ENCODE measurements around the gene LRRC4C. TPM values are rescaled to one million over a fixed set of nuclear protein-coding genes. Genes with fewer than 3 reads are reported as not detected.

The LRRC4C gene
- total RNA-seq, 6 experiments from 2014 or later = not detected

- H3K36me3 Mint-ChIP-seq (ENCODE audit: low read depth) = 0 out of 2 replicates have a peak, but pooled peaks cover 5% of the 10 kb centered on the region
- H3K27me3 Mint-ChIP-seq (ENCODE audit: insufficient read depth) = no peaks in the 10 kb centered on the region
- TF ChIP-seq CTCF (IDR thresholded peaks at IDR 0.05) = no peak
- no peak overlapping the region for H3K27ac Mint-ChIP-seq
- no peak overlapping the region for H3K4me3 Mint-ChIP-seq
- H3K4me1 Mint-ChIP-seq (ENCODE audit: low read depth) = no peaks in the 10 kb centered on the region
- H3K9me3 Mint-ChIP-seq = peaks cover 45% of the 10 kb centered on the region
- no peak for DNase-seq
Observed at GRCh38 chr11:41398175-41398574, 61.3 kb downstream of the LRRC4C start.

- Mint-ChIP-seq H3K27me3 (ENCODE audit: insufficient read depth) (no peaks in the 10 kb centered on the region), H3K4me3 (no peak overlapping the region), H3K27ac (no peak overlapping the region), H3K36me3 (ENCODE audit: low read depth) (0 out of 2 replicates have a peak, but pooled peaks cover 5% of the 10 kb centered on the region), H3K4me1 (ENCODE audit: low read depth) (no peaks in the 10 kb centered on the region), H3K9me3 (peaks cover 43% of the 10 kb centered on the region)
- DNase-seq = no peak
- no peak for TF ChIP-seq CTCF (IDR thresholded peaks at IDR 0.05)
Observed at GRCh38 chr11:41394521-41395195, 64.8 kb downstream of the LRRC4C start.

GRCh38 chr11:41392596-41392995 is 66.9 kb downstream of the LRRC4C start:
- H3K9me3 Mint-ChIP-seq = peaks cover 39% of the 10 kb centered on the region
- H3K4me3 Mint-ChIP-seq = no peak overlapping the region
- TF ChIP-seq CTCF (IDR thresholded peaks at IDR 0.05) = no peak
- no peak overlapping the region for H3K27ac Mint-ChIP-seq
- H3K36me3 Mint-ChIP-seq (ENCODE audit: low read depth) = no peaks in the 10 kb centered on the region
- no peak for DNase-seq
- no peaks in the 10 kb centered on the region for H3K4me1 Mint-ChIP-seq (ENCODE audit: low read depth)
- no peaks in the 10 kb centered on the region for H3K27me3 Mint-ChIP-seq (ENCODE audit: insufficient read depth)

- H3K27me3 Mint-ChIP-seq (ENCODE audit: insufficient read depth) = no peaks in the 10 kb centered on the region
- no peak overlapping the region for H3K27ac Mint-ChIP-seq
- no peak overlapping the region for H3K4me3 Mint-ChIP-seq
- no peak for DNase-seq
- no peaks in the 10 kb centered on the region for H3K36me3 Mint-ChIP-seq (ENCODE audit: low read depth)
- no peak for TF ChIP-seq CTCF (IDR thresholded peaks at IDR 0.05)
- H3K4me1 Mint-ChIP-seq (ENCODE audit: low read depth) = no peaks in the 10 kb centered on the region
- peaks cover 22% of the 10 kb centered on the region for H3K9me3 Mint-ChIP-seq
Observed at GRCh38 chr11:41389623-41390130, 69.8 kb downstream of the LRRC4C start.

- Mint-ChIP-seq H3K4me3 (no peak overlapping the region), H3K9me3 (peaks cover 15% of the 10 kb centered on the region), H3K27me3 (ENCODE audit: insufficient read depth) (no peaks in the 10 kb centered on the region), H3K27ac (no peak overlapping the region), H3K36me3 (ENCODE audit: low read depth) (no peaks in the 10 kb centered on the region), H3K4me1 (ENCODE audit: low read depth) (no peaks in the 10 kb centered on the region)
- no peak for DNase-seq
- TF ChIP-seq CTCF (IDR thresholded peaks at IDR 0.05) = no peak
Observed at GRCh38 chr11:41384329-41384728, 75.1 kb downstream of the LRRC4C start.
